HG03571 (cell line): Measurements from ENCODE around the gene ZFX.
"Not testable (repeated sequence)": the region's sequence is repeated elsewhere in the genome, so short reads cannot be mapped to it uniquely, and the experiment has no call there.

Experiments used
- ATAC-seq: cut with Tn5 transposase; IDR thresholded peaks from one replicate; pipeline ENCODE4 v1.9.1; 2021; ENCODE audit not compliant: unreplicated experiment

ZFX gene

DNA sequence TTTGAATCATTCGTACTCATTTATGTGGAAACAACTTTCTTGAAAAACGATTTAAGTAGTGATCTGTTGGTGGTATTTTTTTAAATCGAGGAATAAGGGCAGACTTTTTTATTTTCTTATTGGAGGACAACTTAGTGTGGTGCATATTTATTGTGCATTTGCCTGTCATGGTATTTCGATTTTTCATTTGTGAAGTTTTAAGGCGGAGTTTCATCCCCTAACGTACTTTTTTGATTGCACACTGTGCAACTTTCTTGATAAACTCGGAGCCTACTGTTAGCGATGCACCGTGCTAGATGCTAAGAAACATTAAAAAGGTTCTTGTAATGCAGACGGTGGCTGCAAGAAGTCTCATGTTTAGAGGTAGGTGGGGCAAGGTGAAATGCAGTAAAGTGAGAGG lies 1.4 kb downstream of the ZFX start:
- no peak for ATAC-seq

GRCh38 chrX:24151513-24151912 lies 2.0 kb downstream of the ZFX start:
- no peak for ATAC-seq

- ATAC-seq, result no peak
Observed at GRCh38 chrX:24153178-24153795, 3.8 kb downstream of the ZFX start.

GRCh38 chrX:24153796-24154189 lies 4.3 kb downstream of the ZFX start:
- no peak for ATAC-seq

DNA sequence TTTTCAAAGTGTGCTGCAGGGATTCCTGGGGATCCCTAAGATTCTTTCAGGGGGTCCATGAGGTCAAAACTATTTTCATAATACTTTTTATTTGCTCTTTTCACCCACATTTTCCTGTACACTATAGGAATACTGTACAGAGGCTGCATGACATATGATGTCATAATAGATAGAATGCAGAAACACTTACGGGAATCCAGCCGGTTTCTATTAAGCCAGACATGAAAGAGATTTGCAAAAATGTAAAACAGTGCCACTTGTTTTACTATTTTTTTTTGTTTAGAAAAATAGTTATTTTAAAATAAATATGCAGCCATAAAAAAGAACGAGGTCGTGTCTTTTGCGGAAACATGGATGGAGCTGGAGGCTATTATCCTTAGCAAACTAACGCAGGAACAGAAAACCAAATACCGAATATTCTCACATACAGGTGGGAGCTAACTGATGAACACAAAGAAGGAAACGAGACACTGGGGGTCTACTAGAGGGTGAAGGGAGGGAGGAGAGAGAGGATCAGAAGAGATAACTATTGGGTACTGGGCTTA lies 5.0 kb downstream of the ZFX start:
- no peak for ATAC-seq

GRCh38 chrX:24155747-24156146 lies 6.2 kb downstream of the ZFX start:
- not testable (repeated sequence) for ATAC-seq

GRCh38 chrX:24156177-24156576 lies 6.6 kb downstream of the ZFX start:
- ATAC-seq, result no peak

DNA sequence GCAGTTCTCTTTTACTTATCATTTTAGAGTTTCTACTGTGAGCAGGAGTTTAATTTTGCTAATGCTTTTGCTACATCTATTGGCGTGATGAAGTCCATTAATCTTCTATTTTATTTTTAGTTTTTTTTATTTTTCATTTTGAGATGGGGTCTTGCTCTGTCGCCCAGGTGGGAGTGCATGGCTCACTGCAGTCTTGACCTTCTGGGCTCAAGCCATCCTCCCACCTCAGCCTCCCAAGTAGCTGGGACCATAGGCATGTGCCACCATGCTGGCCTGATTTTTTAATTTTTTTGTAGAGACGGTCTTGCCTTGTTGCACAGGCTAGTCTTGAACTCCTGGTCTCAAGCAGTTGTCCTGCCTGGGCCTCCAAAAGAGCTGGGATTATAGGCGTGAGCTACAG lies 9.4 kb downstream of the ZFX start:
- ATAC-seq, result no peak

GRCh38 chrX:24166078-24166477 lies 16.5 kb downstream of the ZFX start:
- ATAC-seq, result no peak

GRCh38 chrX:24167719-24168472 lies 18.4 kb downstream of the ZFX start:
- no peak for ATAC-seq

GRCh38 chrX:24168807-24169206 lies 19.3 kb downstream of the ZFX start:
- ATAC-seq, result peak; percentile 68

GRCh38 chrX:24169211-24169610 lies 19.7 kb downstream of the ZFX start:
- peak; percentile 59 for ATAC-seq

GRCh38 chrX:24173115-24173847 lies 23.8 kb downstream of the ZFX start:
- no peak for ATAC-seq

DNA sequence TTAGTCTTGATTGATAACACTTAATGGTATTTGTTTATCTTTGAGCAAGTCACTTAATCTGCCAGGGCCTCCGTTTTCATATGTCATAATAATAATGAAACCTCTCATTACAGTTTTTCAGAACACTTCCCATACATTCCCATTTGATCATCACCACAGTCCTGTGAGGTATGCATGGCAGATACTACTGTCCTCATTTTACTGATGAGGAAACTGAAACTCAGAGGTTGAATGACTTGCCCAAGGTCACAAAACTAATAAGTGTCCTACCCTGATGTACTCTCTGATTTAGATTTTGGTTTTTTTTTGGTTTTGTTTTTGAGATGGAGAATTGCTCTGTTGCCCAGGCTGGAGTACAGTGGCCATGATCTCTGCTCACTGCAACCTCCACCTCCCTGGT lies 25.7 kb downstream of the ZFX start:
- ATAC-seq, result no peak

GRCh38 chrX:24178441-24178840 lies 28.9 kb downstream of the ZFX start:
- ATAC-seq, result no peak

DNA sequence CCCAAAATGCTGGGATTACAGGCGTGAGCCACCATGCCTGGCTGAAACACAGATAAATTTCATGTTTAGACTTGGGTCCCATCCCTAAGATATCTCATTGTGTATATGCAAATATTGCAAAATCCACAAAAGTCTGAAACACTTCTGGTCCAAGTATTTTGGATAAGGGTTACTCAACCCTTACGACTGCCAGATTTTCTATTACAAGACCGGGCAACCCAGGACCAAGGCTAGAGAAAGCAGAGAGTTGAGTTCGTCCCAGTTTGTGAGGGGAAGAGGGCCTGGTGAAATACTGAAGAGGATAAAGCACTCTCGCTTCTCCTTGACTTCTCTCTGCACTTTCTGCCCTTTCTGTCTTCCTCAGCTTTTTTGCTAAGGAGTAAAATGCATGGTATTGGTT lies 34.5 kb downstream of the ZFX start:
- ATAC-seq, result no peak

GRCh38 chrX:24186483-24186882 lies 37.0 kb downstream of the ZFX start:
- ATAC-seq, result no peak

GRCh38 chrX:24186986-24187385 lies 37.5 kb downstream of the ZFX start:
- ATAC-seq, result no peak

DNA sequence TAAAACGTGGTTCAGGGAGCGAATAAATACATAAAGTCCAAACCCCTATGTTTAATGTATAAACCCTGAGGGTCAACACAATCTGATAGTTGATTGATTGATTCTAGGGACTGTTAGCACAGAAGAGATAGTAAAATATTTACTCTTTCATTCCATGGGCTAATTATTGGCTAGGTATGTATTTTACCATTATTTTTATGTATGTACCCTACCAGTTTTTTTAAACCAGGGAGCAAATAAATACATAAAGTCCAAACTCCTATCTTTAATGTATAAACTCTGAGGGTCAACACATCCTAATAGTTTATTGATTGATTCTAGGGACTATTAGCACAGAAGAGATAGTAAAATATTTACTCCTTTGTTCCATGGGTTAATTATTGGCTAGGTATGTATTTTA lies 40.0 kb downstream of the ZFX start:
- ATAC-seq, result no peak

- no peak for ATAC-seq
Observed at GRCh38 chrX:24190500-24191156, 41.1 kb downstream of the ZFX start.

- ATAC-seq, result no peak
Observed at GRCh38 chrX:24196509-24196908, 47.0 kb downstream of the ZFX start.
